ENCODE results near the gene ZC3H7A.

The ZC3H7A gene

GRCh38 chr16:11768849-11769248, 28.2 kb downstream of the ZC3H7A start:
- no peak for DNase-seq

DNA sequence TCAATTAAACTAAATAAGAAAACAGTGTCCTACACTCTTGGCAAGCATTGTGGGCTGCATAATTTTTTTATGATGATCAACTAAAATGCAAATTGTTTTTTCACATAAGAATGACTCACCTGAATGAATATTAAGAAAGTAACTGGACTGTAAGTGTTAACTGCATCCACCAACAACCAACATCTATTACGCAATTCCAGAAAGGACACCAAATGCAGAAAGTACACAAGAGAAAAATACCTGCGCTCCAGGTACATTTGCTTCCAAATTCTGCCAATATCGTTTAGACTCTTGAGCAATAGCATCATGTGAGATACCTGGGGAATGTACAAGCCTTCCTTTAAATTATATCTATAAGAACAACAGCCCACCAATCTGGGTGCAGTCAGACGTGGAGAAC, 34.6 kb downstream of the ZC3H7A start:
- no peak for DNase-seq

- DNase-seq = no peak
Observed at GRCh38 chr16:11759997-11760396, 37.1 kb downstream of the ZC3H7A start.

DNA sequence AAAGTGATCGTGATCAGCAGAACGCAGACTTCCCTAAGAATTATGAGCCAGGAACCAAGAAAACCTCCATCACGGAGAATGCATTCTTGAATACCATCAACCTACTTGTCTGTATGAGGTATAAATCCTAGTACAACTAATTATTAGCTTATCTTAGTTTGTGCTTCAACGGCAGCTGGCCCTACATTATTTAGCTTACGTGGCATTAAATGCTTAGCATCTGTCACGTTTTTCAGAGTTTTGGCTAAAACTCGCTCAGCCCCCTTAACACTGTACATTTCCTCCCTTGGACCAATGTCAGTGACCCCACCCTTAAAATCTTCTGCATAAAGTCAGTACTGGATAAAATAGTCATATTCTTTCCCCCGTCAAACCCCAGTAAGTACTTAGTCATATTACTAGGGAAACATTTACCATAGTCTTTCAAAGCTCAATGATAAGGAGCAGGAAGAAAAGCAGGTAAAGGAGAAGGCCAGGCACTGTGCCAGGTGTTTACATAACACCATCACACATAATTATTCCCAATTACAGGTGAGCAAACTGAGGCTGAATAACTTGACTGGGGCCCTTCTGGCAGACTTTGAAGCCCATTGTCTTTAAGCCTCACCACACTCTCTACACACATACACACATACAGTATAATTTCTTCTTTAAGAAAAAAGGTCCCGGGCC, 37.8 kb downstream of the ZC3H7A start:
- no peak for DNase-seq

GRCh38 chr16:11757671-11758545, 39.1 kb downstream of the ZC3H7A start:
- DNase-seq = peak; percentile 32

GRCh38 chr16:11756248-11756647, 40.8 kb downstream of the ZC3H7A start:
- DNase-seq = no peak

GRCh38 chr16:11755022-11755760, 41.9 kb downstream of the ZC3H7A start:
- DNase-seq = no peak

DNA sequence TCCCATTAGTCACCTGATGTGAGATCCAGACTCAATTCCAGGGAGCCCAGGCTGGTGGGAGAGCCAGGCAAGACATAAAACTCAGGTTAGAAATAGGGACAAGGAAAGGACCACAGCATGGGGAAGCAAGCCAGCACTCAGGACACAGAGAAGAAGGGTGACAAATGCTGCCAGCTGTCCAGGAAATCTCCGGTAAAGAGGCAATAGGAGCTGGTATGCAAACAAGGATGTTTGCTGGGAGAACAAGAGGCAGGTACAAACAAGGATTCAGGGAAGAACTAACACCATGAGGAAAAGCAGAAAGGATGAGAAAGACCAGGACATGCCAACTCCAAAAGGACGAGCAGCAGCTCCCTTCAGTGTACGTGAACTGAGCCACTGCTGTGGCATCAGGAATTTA, 44.2 kb downstream of the ZC3H7A start:
- DNase-seq = no peak

- no peak for DNase-seq
Observed at GRCh38 chr16:11750056-11750455, 47.0 kb downstream of the ZC3H7A start.

DNA sequence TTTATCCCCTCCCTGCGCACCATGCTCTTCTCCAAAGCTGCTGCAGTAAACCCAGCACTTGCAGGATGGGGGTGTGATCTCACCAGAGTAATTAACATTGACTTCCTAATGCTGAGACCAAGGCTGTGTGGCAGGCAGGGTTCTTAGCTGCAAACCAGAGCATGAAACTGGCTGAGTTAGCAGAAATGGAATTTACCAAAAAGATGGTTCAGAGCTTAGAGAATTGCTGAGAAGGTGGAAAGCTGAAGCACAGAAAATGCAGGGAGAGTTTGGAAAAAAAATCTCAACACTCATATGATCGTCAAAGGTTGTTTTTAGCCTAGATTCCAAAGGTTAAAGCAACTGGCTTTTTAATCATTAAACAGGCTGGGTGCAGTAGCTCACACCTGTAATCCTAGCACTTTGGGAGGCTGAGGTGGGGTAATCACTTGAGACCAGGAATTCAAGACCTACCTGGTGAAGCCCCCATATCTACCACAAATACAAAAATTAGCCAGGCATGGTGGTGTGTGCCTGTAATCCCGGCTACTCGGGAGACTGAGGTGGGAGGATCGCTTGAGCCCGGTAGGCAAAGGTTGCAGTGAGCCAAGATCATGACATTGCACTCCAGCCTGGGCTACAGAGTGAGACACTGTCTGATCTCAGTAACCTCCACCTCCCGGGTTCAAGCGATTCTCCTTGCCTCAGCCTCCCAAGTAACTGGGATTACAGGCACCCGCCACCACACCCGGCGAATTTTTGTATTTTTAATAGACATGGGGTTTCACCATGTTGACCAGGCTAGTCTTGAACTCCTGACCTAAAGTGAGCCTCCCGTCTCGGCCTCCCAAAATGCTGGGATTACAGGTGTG, 48.4 kb downstream of the ZC3H7A start:
- DNase-seq = no peak

- DNase-seq = no peak
Observed at GRCh38 chr16:11747949-11748403, 49.1 kb downstream of the ZC3H7A start.

DNA sequence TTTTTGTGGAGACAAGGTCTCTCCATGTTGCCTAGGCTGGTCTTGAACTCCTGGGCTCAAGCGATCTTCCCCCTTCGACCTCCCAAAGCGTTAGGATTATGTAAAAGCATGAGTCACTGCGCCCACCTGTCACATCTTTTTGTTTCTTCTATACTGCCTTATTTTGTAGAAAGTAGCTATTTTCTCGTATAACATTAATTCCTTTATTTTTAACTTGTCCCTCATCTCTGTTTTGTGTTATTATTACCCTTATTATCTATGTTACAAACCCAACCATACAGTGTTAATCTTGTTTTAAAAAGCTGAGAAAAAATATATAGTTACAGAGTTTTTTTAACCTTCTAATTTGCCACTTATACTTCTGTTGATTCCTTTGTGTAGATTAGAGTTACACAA, 53.0 kb downstream of the ZC3H7A start:
- no peak for DNase-seq

- peak; percentile 32 for DNase-seq
Observed at GRCh38 chr16:11743308-11744074, 53.6 kb downstream of the ZC3H7A start.

DNA sequence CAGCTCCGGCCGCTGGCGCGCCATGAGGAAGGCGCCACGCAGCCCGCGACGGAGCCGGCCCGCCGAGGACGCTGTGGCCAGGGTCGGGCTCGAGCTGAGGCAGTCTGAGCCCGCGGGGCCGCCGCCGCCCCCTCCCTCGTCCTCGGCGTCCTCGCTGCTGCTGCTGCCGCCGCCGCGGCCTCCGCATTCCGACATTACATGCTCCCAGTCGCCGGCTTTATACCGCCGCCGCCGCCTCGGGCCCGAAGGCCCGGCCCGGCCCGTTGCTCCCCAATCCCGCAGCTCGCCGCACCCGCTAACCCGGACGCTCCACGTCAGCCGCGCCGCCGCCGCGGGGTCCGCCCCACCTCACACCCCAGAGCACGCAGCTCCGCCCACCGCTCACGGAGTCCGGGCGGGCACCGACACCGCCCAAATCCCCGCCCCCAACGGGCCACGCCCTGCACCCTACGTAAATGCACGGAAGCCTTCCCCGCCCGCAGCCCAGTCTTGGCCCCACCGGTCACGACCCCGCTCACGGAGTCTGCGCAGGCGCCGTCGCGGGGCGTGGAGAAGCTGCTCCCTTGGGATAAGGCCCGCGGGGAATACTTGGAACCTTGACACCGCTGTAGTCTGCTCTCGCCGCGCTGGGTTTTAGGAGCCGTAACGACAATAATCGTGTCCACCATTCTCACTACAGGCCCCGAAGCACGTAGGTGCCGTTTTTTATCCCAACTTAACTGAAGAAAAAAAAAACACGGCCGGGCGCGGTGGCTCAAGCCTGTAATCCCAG, 54.3 kb downstream of the ZC3H7A start, which contains the start of gene TXNDC11:
TXNDC11 (minus strand) TSS at position 322 of the 772 bp plus-strand sequence; CDS start at position 195, 127 bp downstream.
- peak; percentile 98 for DNase-seq

GRCh38 chr16:11742093-11742535, 54.9 kb downstream of the ZC3H7A start:
- peak; percentile 3 for DNase-seq

- no peak for DNase-seq
Observed at GRCh38 chr16:11740567-11740966, 56.5 kb downstream of the ZC3H7A start.

- no peak for DNase-seq
Observed at GRCh38 chr16:11738742-11739544, 58.1 kb downstream of the ZC3H7A start.

DNA sequence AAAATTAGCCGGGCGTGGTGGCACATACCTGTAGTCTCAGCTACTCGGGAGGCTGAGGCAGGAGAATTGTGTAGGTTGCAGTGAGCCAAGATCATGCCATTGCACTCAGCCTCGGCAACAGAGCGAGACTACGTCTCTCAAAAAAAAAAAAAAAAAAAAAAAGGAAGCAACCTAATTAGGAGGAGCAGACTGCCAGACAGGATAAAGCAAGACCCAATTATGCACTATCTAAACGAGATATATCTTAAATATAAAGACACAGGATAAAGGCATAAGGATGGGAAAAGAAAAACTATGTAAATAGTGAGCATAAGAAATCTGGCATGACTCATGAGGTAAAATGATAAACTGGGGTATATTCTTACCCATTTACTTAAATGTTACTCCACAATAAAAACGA, 59.3 kb downstream of the ZC3H7A start:
- no peak for DNase-seq

GRCh38 chr16:11736903-11737302, 60.2 kb downstream of the ZC3H7A start:
- DNase-seq = no peak

Data from fibroblast of skin of abdomen (primary cell).